GM23338 (cell line): ENCODE results near the gene ZFYVE26. TPM values are rescaled to one million over a fixed set of nuclear protein-coding genes. Genes with fewer than 3 reads are reported as not detected.

Source experiments
- ATAC-seq: fragments of 200-7000 bp; cut with Tn5 transposase; 3 replicates; pipeline ENCODE4 v1.9.1; 2020
- DNase-seq: peaks from one replicate; pipeline ENCODE4 v3.0.0-alpha.2; 2015; ENCODE audit warnings: low spot score
- H2AFZ ChIP-seq: fragments of 200-600 bp; sonication (generic); 2 replicates; pipeline ENCODE4 v1.8.0; 2016; ENCODE audit warnings: antibody characterized with exemption, mild to moderate bottlenecking, moderate library complexity
- H3F3A ChIP-seq: fragments of 200-600 bp; sonication (generic); replicated peaks from 2 replicates; pipeline ENCODE4 v1.8.0; 2017; ENCODE audit warnings: antibody characterized with exemption, mixed run types, low read depth
- H3K27ac ChIP-seq: fragments of 200-600 bp; sonication (generic); 2 replicates; pipeline ENCODE4 v1.6.1; 2016; ENCODE audit warnings: low read depth
- H3K27me3 ChIP-seq: fragments of 200-600 bp; sonication (generic); 2 replicates; pipeline ENCODE4 v1.8.0; 2016; ENCODE audit warnings: mild to moderate bottlenecking, mixed run types, moderate library complexity; ENCODE audit not compliant: insufficient read depth
- H3K36me3 ChIP-seq: fragments of 200-600 bp; sonication (generic); 2 replicates; pipeline ENCODE4 v1.8.0; 2016; ENCODE audit warnings: mild to moderate bottlenecking; ENCODE audit not compliant: insufficient read depth
- H3K4me1 ChIP-seq: fragments of 200-600 bp; sonication (generic); 2 replicates; pipeline ENCODE4 v1.8.0; 2016; ENCODE audit warnings: mild to moderate bottlenecking, moderate library complexity; ENCODE audit not compliant: insufficient read depth
- H3K4me2 ChIP-seq: fragments of 200-600 bp; sonication (generic); 2 replicates; pipeline ENCODE4 v1.7.1; 2017; ENCODE audit warnings: mixed run types
- H3K4me3 ChIP-seq: fragments of 200-600 bp; sonication (generic); 2 replicates; pipeline ENCODE4 v1.6.1; 2016; ENCODE audit warnings: mixed run types
- H3K79me2 ChIP-seq: fragments of 200-600 bp; sonication (generic); replicated peaks from 2 replicates; pipeline ENCODE4 v1.8.0; 2017; ENCODE audit warnings: mild to moderate bottlenecking; ENCODE audit not compliant: insufficient read depth
- H3K9me2 ChIP-seq: fragments of 200-600 bp; sonication (generic); 2 replicates; pipeline ENCODE4 v1.8.0; 2017; ENCODE audit not compliant: insufficient read depth
- H4K20me1 ChIP-seq: fragments of 200-600 bp; sonication (generic); replicated peaks from 2 replicates; pipeline ENCODE4 v1.8.0; 2017; ENCODE audit warnings: mild to moderate bottlenecking; ENCODE audit not compliant: insufficient read depth
- H3K27ac Mint-ChIP-seq: 2 replicates; pipeline ENCODE4 v1.8.0; 2020; ENCODE audit warnings: inconsistent platforms, mild to moderate bottlenecking, moderate library complexity, mixed read lengths
- H3K27me3 Mint-ChIP-seq: 3 replicates; pipeline ENCODE4 v1.8.0; 2022; ENCODE audit warnings: low read depth, mild to moderate bottlenecking, moderate library complexity, mixed read lengths, inconsistent platforms; ENCODE audit not compliant: insufficient read depth, poor library complexity
- H3K36me3 Mint-ChIP-seq: 3 replicates; pipeline ENCODE4 v1.8.0; 2021; ENCODE audit warnings: low read depth, mild to moderate bottlenecking, inconsistent platforms, moderate library complexity, mixed read lengths
- H3K4me1 Mint-ChIP-seq: 3 replicates; pipeline ENCODE4 v1.8.0; 2020; ENCODE audit warnings: mild to moderate bottlenecking, inconsistent platforms, mixed read lengths
- H3K4me3 Mint-ChIP-seq: 3 replicates; pipeline ENCODE4 v1.8.0; 2021; ENCODE audit warnings: moderate library complexity, mild to moderate bottlenecking, inconsistent platforms, mixed read lengths
- H3K9me3 Mint-ChIP-seq: 3 replicates; pipeline ENCODE4 v1.8.0; 2020; ENCODE audit warnings: moderate library complexity, mild to moderate bottlenecking, inconsistent platforms, mixed read lengths
- CREB1 ChIP-seq: fragments of 250-450 bp; sonication (Bioruptor Pico); IDR thresholded peaks from 2 replicates; pipeline ENCODE4 v1.5.0; 2020; ENCODE audit warnings: low read depth, mild to moderate bottlenecking, moderate library complexity
- ETS1 ChIP-seq: IDR thresholded peaks from 2 replicates; pipeline ENCODE4 v1.6.1; 2016; ENCODE audit warnings: antibody characterized with exemption
- EZH2 ChIP-seq: fragments of 200-600 bp; sonication (generic); IDR thresholded peaks from one replicate; pipeline ENCODE4 v1.8.0; 2017; ENCODE audit warnings: antibody characterized with exemption, mild to moderate bottlenecking, low read depth; ENCODE audit not compliant: unreplicated experiment
- NANOG ChIP-seq: IDR thresholded peaks from 2 replicates; pipeline ENCODE4 v1.6.1; 2016; ENCODE audit warnings: antibody characterized with exemption, borderline replicate concordance
- POLR2AphosphoS5 ChIP-seq: IDR thresholded peaks from 2 replicates; pipeline ENCODE4 v1.6.1; 2016; ENCODE audit warnings: antibody characterized with exemption, low read depth
- REST ChIP-seq: IDR thresholded peaks from one replicate; pipeline ENCODE4 v1.6.1; 2018; ENCODE audit warnings: antibody characterized with exemption; ENCODE audit not compliant: unreplicated experiment
- STAT1 ChIP-seq: IDR thresholded peaks from one replicate; pipeline ENCODE4 v1.6.1; 2016; ENCODE audit warnings: antibody characterized with exemption; ENCODE audit not compliant: unreplicated experiment
- ZNF114 ChIP-seq: fragments of 250-450 bp; sonication (Bioruptor Pico); IDR thresholded peaks from 2 replicates; pipeline ENCODE4 v1.5.0; 2020; ENCODE audit warnings: mild to moderate bottlenecking, moderate library complexity
- ZNF331 ChIP-seq: fragments of 250-450 bp; sonication (Bioruptor Pico); IDR thresholded peaks from 2 replicates; pipeline ENCODE4 v1.5.0; 2020; ENCODE audit warnings: low read depth, mild to moderate bottlenecking, moderate library complexity
- ZNF462 ChIP-seq: fragments of 250-450 bp; sonication (Bioruptor Pico); IDR thresholded peaks from 2 replicates; pipeline ENCODE4 v1.5.0; 2020; ENCODE audit warnings: mild to moderate bottlenecking, moderate library complexity
- polyA plus RNA-seq: library from polyadenylated mRNA; unstranded; fragments of >200 nt; fragmentation: Nextera tagmentation; extraction: Ambion mirVana; gene quantifications from 2 replicates; pipeline ENCODE4 v1.2.1, GENCODE V29; 2016
- total RNA-seq: library from RNA; depleted of rRNA; stranded (reverse); fragments of >200 nt; shearing (Covaris generic); gene quantifications from 2 replicates; pipeline ENCODE4 v1.2.3, GENCODE V29; 2014
- TF ChIP-seq, protein P1 (sequence below), 2 experiments: fragments of 200-600 bp in 1 of 2; sonication (generic) in 1 of 2; conservative IDR thresholded peaks; 2 replicates each; pipeline versions ENCODE4 v1.5.1 to v1.6.1; 2016 to 2017; ENCODE audit warnings: antibody characterized with exemption in 2 of 2, low read depth in 2 of 2, mild to moderate bottlenecking in 2 of 2, moderate library complexity in 1 of 2

The ZFYVE26 gene
- total and polyA plus RNA-seq, 2 experiments from 2014 or later, result 5.6 to 36.0 TPM

DNA sequence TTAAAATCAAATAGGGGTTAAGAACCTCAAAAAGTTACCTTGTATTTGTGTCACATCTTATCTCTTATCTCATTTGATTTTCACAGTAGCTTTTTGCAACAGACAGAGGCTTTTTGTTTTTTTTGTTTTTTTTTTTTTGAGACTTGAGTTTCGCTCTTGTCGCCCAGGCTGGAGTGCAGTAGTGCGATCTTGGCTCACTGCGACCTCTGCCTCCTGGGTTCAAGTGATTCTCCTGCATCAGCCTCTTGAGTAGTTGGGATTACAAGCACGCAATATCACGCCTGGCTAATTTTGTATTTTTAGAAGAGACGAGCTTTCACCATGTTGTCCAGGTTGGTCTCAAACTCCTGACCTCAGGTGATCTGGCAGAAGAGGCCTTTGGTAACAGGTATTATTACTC, 89.0 kb downstream of the ZFYVE26 start:
- Histone ChIP-seq H2AFZ (no peak overlapping the region), H3K27ac (no peak overlapping the region), H3K4me3 (no peak overlapping the region), H3K36me3 (no peaks in the 10 kb centered on the region), H3K27me3 (no peaks in the 10 kb centered on the region), H3K79me2 (no peaks in the 10 kb centered on the region), H4K20me1 (no peaks in the 10 kb centered on the region), H3K4me2 (no peak overlapping the region), H3K9me2 (no peaks in the 10 kb centered on the region), H3F3A (no peaks in the 10 kb centered on the region), H3K4me1 (peaks cover 18% of the 10 kb centered on the region)
- no peaks in the 10 kb centered on the region; the same call in 2 of the 3 replicates for H3K9me3 Mint-ChIP-seq
- ATAC-seq (no peak), DNase-seq (no peak)
- no peak overlapping the region for H3K4me3 Mint-ChIP-seq
- no peak for TF ChIP-seq REST
- no peak for TF ChIP-seq ETS1
- TF ChIP-seq STAT1, result no peak
- TF ChIP-seq POLR2AphosphoS5, result no peak
- TF ChIP-seq ZNF331 (CRISPR knock-in tag), result no peak
- TF ChIP-seq ZNF462 (CRISPR knock-in tag), result no peak
- no peak for TF ChIP-seq EZH2
- TF ChIP-seq CREB1 (CRISPR knock-in tag), result no peak
- TF ChIP-seq, protein P1, sequence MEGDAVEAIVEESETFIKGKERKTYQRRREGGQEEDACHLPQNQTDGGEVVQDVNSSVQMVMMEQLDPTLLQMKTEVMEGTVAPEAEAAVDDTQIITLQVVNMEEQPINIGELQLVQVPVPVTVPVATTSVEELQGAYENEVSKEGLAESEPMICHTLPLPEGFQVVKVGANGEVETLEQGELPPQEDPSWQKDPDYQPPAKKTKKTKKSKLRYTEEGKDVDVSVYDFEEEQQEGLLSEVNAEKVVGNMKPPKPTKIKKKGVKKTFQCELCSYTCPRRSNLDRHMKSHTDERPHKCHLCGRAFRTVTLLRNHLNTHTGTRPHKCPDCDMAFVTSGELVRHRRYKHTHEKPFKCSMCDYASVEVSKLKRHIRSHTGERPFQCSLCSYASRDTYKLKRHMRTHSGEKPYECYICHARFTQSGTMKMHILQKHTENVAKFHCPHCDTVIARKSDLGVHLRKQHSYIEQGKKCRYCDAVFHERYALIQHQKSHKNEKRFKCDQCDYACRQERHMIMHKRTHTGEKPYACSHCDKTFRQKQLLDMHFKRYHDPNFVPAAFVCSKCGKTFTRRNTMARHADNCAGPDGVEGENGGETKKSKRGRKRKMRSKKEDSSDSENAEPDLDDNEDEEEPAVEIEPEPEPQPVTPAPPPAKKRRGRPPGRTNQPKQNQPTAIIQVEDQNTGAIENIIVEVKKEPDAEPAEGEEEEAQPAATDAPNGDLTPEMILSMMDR (conservative IDR thresholded peaks at IDR 0.05; ENCODE audit: low read depth in 2 of 2), result no peak
- TF ChIP-seq NANOG, result no peak
- TF ChIP-seq ZNF114 (CRISPR knock-in tag), result no peak
- peaks cover 23% of the 10 kb centered on the region for H3K4me1 Mint-ChIP-seq
- H3K36me3 Mint-ChIP-seq, result no peaks in the 10 kb centered on the region
- peaks cover 7% of the 10 kb centered on the region for H3K27me3 Mint-ChIP-seq
- H3K27ac Mint-ChIP-seq, result no peak overlapping the region
